HG03159 (cell line): ENCODE data around the gene MLC1.

Experiments
- ATAC-seq: cut with Tn5 transposase; IDR thresholded peaks from one replicate; pipeline ENCODE4 v1.9.1; 2021; ENCODE audit warnings: mild to moderate bottlenecking, moderate library complexity; ENCODE audit not compliant: unreplicated experiment

MLC1 gene

GRCh38 chr22:50039669-50040443, 45.4 kb downstream of the MLC1 start:
- no peak for ATAC-seq

- no peak for ATAC-seq
These were observed 49.1 kb downstream of the MLC1 start for GRCh38 chr22:50035976-50036724.

GRCh38 chr22:50035131-50035881, 49.9 kb downstream of the MLC1 start:
- ATAC-seq, result no peak

- ATAC-seq, result no peak
These were observed 50.8 kb downstream of the MLC1 start for GRCh38 chr22:50034126-50035081.

- no peak for ATAC-seq
These were observed 52.2 kb downstream of the MLC1 start for GRCh38 chr22:50032941-50033601.

- no peak for ATAC-seq
These were observed 52.9 kb downstream of the MLC1 start for GRCh38 chr22:50032109-50032871.

- no peak for ATAC-seq
These were observed 53.8 kb downstream of the MLC1 start for GRCh38 chr22:50031189-50032091.

- peak; percentile 53 for ATAC-seq
These were observed 54.7 kb downstream of the MLC1 start for GRCh38 chr22:50030297-50031188.

GRCh38 chr22:50027639-50028537, 57.3 kb downstream of the MLC1 start:
- ATAC-seq, result no peak

GRCh38 chr22:50025993-50026392, 59.2 kb downstream of the MLC1 start:
- no peak for ATAC-seq

- ATAC-seq, result no peak
These were observed 62.9 kb downstream of the MLC1 start for GRCh38 chr22:50022171-50022819.

GRCh38 chr22:50020606-50021005, 64.6 kb downstream of the MLC1 start:
- no peak for ATAC-seq

GRCh38 chr22:50019316-50019715, 65.9 kb downstream of the MLC1 start:
- ATAC-seq, result no peak

GRCh38 chr22:50018608-50019285, 66.5 kb downstream of the MLC1 start:
- no peak for ATAC-seq

GRCh38 chr22:50017701-50018224, 67.5 kb downstream of the MLC1 start:
- ATAC-seq, result no peak
